GM06990 (cell line): ENCODE measurements around the gene CDH16.

Experiments
- DNase-seq: peaks from one replicate; pipeline ENCODE4 v3.0.0-alpha.2; 2011; ENCODE audit not compliant: insufficient read length; ENCODE audit errors: extremely low read depth
- H3K27me3 ChIP-seq: replicated peaks from 2 replicates; pipeline ENCODE4 v1.6.0; 2011; ENCODE audit warnings: low read length; ENCODE audit not compliant: control insufficient read depth, insufficient read depth
- H3K36me3 ChIP-seq: 2 replicates; pipeline ENCODE4 v1.5.1; 2011; ENCODE audit warnings: low read length; ENCODE audit not compliant: control insufficient read depth, insufficient read depth
- H3K4me3 ChIP-seq: replicated peaks from 2 replicates; pipeline ENCODE4 v1.5.1; 2011; ENCODE audit warnings: low read depth, mild to moderate bottlenecking, control low read depth, low read length
- TF ChIP-seq, protein P1 (sequence below): IDR thresholded peaks from 2 replicates; pipeline ENCODE4 v1.5.1; 2011; ENCODE audit warnings: low read length, control low read depth, mild to moderate bottlenecking, inconsistent platforms; ENCODE audit not compliant: insufficient read depth, poor library complexity, severe bottlenecking

Gene CDH16

DNA sequence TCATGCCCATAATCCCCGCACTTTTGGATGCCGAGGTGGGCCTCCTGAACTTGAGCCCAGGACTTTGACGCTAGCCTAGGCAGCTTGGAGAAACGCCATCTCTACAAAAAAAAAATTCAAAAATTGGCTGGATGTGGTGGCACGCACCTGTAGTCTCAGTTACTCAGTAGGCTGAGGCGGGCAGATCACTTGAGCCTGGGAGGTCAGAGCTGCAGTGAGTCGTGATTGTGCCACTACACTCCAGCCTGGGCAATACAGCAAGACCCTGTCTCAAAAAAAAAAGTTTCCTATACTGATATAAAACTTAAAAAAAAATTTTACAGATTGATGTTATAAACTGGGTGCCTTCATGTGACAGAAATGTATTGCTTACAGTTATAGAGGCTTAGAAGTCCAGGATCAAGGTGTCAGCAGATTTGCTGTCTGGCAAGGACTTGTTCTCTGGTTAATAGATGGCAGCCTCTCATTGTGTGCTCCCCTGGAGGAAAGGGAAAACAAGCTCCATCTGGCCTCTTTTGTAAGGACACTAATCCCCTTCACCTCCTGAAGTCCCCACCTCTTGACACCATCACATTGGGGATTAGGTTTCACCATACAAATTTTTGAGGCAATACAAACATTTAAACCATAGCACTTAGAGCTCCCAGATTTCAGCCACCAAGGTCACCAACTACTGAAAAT, 33.9 kb upstream of the CDH16 start:
- Histone ChIP-seq H3K36me3 (no peaks in the 10 kb centered on the region), H3K4me3 (no peak overlapping the region), H3K27me3 (no peaks in the 10 kb centered on the region)
- DNase-seq, result no peak
- TF ChIP-seq, protein P1, sequence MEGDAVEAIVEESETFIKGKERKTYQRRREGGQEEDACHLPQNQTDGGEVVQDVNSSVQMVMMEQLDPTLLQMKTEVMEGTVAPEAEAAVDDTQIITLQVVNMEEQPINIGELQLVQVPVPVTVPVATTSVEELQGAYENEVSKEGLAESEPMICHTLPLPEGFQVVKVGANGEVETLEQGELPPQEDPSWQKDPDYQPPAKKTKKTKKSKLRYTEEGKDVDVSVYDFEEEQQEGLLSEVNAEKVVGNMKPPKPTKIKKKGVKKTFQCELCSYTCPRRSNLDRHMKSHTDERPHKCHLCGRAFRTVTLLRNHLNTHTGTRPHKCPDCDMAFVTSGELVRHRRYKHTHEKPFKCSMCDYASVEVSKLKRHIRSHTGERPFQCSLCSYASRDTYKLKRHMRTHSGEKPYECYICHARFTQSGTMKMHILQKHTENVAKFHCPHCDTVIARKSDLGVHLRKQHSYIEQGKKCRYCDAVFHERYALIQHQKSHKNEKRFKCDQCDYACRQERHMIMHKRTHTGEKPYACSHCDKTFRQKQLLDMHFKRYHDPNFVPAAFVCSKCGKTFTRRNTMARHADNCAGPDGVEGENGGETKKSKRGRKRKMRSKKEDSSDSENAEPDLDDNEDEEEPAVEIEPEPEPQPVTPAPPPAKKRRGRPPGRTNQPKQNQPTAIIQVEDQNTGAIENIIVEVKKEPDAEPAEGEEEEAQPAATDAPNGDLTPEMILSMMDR, result no peak

DNA sequence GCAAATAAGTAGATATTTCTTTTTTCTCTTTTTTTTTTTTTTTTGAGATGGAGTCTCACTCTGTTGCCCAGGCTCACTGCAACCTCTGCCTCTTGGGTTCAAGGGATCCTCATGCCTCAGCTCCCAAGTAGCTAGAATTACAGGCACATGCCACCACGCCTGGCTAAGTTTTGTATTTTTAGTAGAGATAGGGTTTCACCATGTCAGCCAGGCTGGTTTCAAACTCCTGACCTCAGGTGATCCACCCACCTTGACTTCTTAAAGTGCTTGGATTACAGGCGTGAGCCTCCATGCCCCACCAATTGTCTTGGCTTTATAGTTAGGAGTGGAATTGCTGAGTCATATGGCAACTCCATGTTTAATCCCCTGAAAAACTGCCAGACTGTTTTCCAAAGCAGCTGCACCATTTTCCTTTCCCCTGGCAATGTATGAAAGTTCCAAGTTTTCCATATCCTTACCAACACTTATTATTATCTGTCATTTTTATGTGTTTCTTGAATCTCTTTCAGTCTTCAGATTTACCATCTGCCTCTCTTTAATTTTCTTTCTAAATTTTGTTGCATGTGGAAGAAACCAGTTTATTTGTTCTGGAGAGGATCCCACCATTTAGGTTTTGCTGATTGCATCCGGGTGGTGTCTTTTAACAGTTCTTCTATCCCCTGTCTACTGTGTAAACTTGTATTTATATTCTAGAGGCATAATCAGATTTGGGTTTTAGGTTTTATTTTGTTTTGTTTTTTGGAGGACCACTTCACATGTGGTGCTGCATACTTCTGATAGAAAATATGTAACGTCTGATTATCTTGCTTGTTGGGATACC, 32.5 kb upstream of the CDH16 start:
- Histone ChIP-seq H3K27me3 (no peaks in the 10 kb centered on the region), H3K4me3 (no peak overlapping the region), H3K36me3 (no peaks in the 10 kb centered on the region)
- no peak for DNase-seq
- TF ChIP-seq, protein P1, result no peak

DNA sequence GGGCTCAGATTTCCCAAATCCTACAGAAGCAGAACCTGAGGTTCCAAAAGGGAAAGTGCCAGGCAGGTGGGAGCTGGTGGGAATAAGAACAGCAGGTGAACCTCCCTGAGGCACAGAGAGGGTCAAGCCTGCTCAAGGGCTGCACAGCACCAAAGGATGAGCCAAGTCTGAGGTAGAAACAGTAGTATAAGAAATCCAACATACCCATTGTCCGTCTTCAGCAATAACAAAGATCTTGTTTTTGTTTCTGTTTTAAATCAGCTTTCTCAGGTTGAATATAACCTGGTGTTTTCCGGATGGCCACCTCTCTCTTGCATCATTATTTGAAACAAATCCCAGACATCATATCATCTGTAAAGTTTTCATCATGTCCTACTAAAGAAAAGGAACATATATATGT, 31.8 kb upstream of the CDH16 start:
- H3K27me3 ChIP-seq, result no peaks in the 10 kb centered on the region
- 0 out of 2 replicates have a peak overlapping the region, but pooled peaks have one; percentile 6 for H3K4me3 ChIP-seq
- TF ChIP-seq, protein P1, result no peak
- DNase-seq, result no peak
- H3K36me3 ChIP-seq, result no peaks in the 10 kb centered on the region

DNA sequence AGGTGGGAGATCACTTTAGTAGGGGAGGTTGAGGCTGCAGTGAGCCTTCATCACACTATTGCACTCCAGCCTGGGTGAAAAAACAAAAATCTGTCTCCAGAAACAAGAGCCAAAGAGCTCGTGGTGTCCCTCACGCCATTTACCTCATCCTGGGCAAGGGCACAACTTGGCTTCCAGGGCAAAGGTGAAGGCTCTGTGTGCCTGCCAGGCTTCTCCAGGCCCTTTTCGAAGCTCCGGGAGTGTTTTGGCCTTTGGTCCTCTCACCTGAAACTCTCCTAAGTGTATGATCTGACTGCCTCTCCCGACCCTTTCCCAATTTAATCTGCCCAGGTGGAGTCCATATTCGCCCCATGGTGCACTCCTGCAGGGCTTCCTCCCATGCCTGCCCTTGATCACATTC, 30.8 kb upstream of the CDH16 start:
- Histone ChIP-seq H3K36me3 (no peaks in the 10 kb centered on the region), H3K4me3 (no peak overlapping the region), H3K27me3 (no peaks in the 10 kb centered on the region)
- TF ChIP-seq, protein P1, result no peak
- no peak for DNase-seq

DNA sequence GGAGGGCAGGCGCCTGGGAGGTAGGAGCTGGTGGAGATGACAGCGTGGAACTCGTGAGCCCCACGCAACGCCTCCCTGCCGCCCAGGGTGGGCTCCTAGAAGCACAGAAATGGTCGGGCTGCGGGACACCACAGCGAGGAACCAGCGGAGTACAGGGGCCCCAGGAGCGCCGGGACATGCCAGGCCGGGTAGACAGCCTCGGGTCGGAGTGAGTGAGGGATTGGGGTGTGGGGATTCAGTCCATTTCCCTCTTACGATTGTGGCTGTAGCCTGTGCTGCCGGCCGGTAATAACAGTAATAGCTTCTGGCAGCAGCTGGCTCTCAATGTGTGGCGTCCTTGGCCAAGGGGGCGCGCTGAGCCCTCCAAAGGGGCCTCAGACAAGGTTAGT, 30.1 kb upstream of the CDH16 start:
- Histone ChIP-seq H3K27me3 (no peaks in the 10 kb centered on the region), H3K4me3 (no peak overlapping the region), H3K36me3 (peaks cover 1% of the 10 kb centered on the region)
- TF ChIP-seq, protein P1, result no peak
- DNase-seq, result no peak
